ENCODE data around the gene SERAC1. TPM values are rescaled to one million over a fixed set of nuclear protein-coding genes. Genes with fewer than 3 reads are reported as not detected.

The SERAC1 gene
- total RNA-seq, 2 donors from 2014 or later: 15.1 to 19.4 TPM

DNA sequence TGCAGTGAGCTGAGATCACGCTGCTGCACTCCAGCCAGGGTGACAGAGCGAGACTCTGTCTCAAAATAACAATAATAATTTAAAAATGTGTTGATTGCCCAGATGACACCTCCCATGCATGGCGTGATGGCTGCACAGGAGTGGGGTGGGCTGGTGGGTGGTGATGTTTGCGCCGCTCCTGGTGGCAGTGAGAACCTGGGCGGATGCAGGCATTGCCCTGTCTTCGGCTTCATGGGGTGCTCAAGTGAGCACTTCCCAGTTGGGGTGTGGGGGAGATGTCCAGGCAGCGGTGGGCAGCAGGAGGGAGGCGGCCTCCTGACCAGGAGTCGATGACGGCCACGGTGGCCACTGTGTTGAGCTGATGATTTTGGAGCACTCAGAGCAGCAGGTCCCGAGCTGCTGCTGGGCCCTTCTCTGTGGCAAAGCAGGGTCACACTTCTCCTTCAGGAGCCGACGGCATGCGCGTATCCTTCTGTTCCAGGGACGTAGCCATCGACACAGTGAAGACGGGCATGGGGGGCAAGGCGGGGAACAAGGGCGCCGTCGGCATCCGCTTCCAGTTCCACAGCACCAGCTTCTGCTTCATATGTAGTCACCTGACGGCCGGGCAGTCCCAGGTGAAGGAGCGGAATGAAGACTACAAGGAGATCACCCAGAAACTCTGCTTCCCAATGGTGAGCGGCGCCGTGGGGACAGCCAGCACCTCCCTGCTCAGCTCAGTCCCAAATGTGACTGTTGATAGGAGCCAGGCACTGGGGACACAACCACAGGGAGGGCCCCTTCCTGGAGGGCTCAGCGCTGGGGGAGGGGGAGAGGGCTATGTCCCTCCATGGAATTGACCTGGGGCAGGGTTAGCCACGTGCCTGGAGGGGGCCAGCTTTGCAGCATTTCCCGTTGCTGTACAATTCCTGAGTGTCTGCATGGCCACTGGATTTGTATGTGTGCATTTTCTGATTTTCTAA lies 96.7 kb downstream of the SERAC1 start:
- H3K4me3 ChIP-seq (ENCODE audit: low read length): no peak overlapping the region
- peaks cover 36% of the 10 kb centered on the region for H3K36me3 Mint-ChIP-seq (ENCODE audit: low read depth)
- no peak overlapping the region for H3K27ac ChIP-seq (ENCODE audit: low read depth, low read length)
- no peak for DNase-seq
- H3K4me1 ChIP-seq (ENCODE audit: control insufficient read depth, insufficient read depth, low read length): no peaks in the 10 kb centered on the region
- H3K4me1 Mint-ChIP-seq: peaks cover 8% of the 10 kb centered on the region
- no peak overlapping the region for H3K27ac Mint-ChIP-seq
- H3K27me3 ChIP-seq (ENCODE audit: control insufficient read depth, insufficient read depth, low read length, poor library complexity, severe bottlenecking): no peaks in the 10 kb centered on the region
- H3K9ac ChIP-seq (ENCODE audit: extremely low read depth, low read length, poor library complexity, severe bottlenecking): no peak overlapping the region
- 92 to 93% methylated on average over 29 to 34 of the region's 34 CpGs for WGBS, 2 experiments (ENCODE audit: insufficient coverage in 1 of 2, insufficient read length in 1 of 2)
- TF ChIP-seq, protein P1, sequence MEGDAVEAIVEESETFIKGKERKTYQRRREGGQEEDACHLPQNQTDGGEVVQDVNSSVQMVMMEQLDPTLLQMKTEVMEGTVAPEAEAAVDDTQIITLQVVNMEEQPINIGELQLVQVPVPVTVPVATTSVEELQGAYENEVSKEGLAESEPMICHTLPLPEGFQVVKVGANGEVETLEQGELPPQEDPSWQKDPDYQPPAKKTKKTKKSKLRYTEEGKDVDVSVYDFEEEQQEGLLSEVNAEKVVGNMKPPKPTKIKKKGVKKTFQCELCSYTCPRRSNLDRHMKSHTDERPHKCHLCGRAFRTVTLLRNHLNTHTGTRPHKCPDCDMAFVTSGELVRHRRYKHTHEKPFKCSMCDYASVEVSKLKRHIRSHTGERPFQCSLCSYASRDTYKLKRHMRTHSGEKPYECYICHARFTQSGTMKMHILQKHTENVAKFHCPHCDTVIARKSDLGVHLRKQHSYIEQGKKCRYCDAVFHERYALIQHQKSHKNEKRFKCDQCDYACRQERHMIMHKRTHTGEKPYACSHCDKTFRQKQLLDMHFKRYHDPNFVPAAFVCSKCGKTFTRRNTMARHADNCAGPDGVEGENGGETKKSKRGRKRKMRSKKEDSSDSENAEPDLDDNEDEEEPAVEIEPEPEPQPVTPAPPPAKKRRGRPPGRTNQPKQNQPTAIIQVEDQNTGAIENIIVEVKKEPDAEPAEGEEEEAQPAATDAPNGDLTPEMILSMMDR (conservative IDR thresholded peaks at IDR 0.05): no peak
- no peaks in the 10 kb centered on the region for H3K9me3 Mint-ChIP-seq
- no peak overlapping the region for H3K4me3 Mint-ChIP-seq
- H3K9me3 ChIP-seq (ENCODE audit: control insufficient read depth, low read length): no peaks in the 10 kb centered on the region
- peaks cover 40% of the 10 kb centered on the region for H3K36me3 ChIP-seq (ENCODE audit: control insufficient read depth, insufficient read depth, low read length)
- H3K27me3 Mint-ChIP-seq (ENCODE audit: insufficient read depth): no peaks in the 10 kb centered on the region

DNA sequence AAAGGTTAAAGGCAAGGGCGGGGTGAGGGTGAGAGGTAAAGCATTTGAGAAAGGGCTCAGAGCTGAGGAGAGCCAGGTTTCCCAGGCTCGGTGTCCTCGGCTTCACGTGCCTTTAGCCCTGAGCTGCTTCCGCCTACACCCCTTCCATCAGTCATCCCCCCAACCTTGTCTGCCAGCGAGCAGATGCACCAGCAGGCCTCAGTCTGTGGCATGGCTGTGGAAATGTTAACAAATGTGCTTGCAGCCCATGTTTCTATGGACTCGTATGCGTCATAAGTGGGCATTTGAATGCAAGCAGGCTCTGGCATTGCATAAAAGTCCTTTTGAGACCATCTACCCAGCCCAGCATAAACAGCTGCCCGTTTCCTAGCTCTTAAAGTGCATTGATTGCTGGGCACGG lies 97.5 kb downstream of the SERAC1 start:
- H3K4me3 ChIP-seq (ENCODE audit: low read length): no peak overlapping the region
- no peak overlapping the region for H3K27ac ChIP-seq (ENCODE audit: low read depth, low read length)
- TF ChIP-seq, protein P1 (conservative IDR thresholded peaks at IDR 0.05): no peak
- no peaks in the 10 kb centered on the region for H3K27me3 ChIP-seq (ENCODE audit: control insufficient read depth, insufficient read depth, low read length, poor library complexity, severe bottlenecking)
- no peaks in the 10 kb centered on the region for H3K27me3 Mint-ChIP-seq (ENCODE audit: insufficient read depth)
- H3K4me1 ChIP-seq (ENCODE audit: control insufficient read depth, insufficient read depth, low read length): no peaks in the 10 kb centered on the region
- no peak overlapping the region for H3K4me3 Mint-ChIP-seq
- WGBS, 2 experiments (ENCODE audit: insufficient coverage in 1 of 2, insufficient read length in 1 of 2): 91 to 94% methylated on average over 7 to 10 of the region's 10 CpGs
- no peak for DNase-seq
- peaks cover 31% of the 10 kb centered on the region for H3K36me3 Mint-ChIP-seq (ENCODE audit: low read depth)
- H3K4me1 Mint-ChIP-seq: peaks cover 8% of the 10 kb centered on the region
- H3K9me3 Mint-ChIP-seq: no peaks in the 10 kb centered on the region
- peaks cover 46% of the 10 kb centered on the region for H3K36me3 ChIP-seq (ENCODE audit: control insufficient read depth, insufficient read depth, low read length)
- H3K9ac ChIP-seq (ENCODE audit: extremely low read depth, low read length, poor library complexity, severe bottlenecking): no peak overlapping the region
- no peak overlapping the region for H3K27ac Mint-ChIP-seq
- H3K9me3 ChIP-seq (ENCODE audit: control insufficient read depth, low read length): no peaks in the 10 kb centered on the region

DNA sequence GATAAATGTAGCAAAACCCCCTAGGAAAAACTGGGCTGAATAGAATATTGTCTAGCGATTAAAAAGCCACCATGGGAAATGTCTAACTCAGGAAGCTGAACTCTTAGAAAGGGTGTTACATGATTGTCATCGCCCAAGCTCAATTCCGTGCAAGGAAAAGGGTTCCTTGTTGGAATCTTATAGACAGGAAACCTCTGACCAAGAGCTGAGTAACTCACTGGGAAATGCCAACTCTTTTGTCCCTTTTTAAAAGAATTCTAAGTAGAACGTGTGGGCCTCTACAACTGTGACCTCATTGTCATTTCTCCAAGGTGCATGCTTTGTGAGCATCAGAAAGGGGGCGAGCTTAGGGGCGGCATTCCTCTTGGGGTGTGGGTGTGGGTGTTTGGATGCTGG lies 98.3 kb downstream of the SERAC1 start:
- no peak for DNase-seq
- peaks cover 8% of the 10 kb centered on the region for H3K4me1 Mint-ChIP-seq
- H3K9ac ChIP-seq (ENCODE audit: extremely low read depth, low read length, poor library complexity, severe bottlenecking): no peak overlapping the region
- H3K36me3 ChIP-seq (ENCODE audit: control insufficient read depth, insufficient read depth, low read length): peaks cover 51% of the 10 kb centered on the region
- no peaks in the 10 kb centered on the region for H3K9me3 Mint-ChIP-seq
- TF ChIP-seq, protein P1 (conservative IDR thresholded peaks at IDR 0.05): no peak
- H3K4me1 ChIP-seq (ENCODE audit: control insufficient read depth, insufficient read depth, low read length): no peaks in the 10 kb centered on the region
- no peak overlapping the region for H3K27ac Mint-ChIP-seq
- no peaks in the 10 kb centered on the region for H3K9me3 ChIP-seq (ENCODE audit: control insufficient read depth, low read length)
- 85 to 92% methylated on average over 4 to 6 of the region's 6 CpGs for WGBS, 2 experiments (ENCODE audit: insufficient coverage in 1 of 2, insufficient read length in 1 of 2)
- no peaks in the 10 kb centered on the region for H3K27me3 Mint-ChIP-seq (ENCODE audit: insufficient read depth)
- H3K27ac ChIP-seq (ENCODE audit: low read depth, low read length): no peak overlapping the region
- no peaks in the 10 kb centered on the region for H3K27me3 ChIP-seq (ENCODE audit: control insufficient read depth, insufficient read depth, low read length, poor library complexity, severe bottlenecking)
- peaks cover 30% of the 10 kb centered on the region for H3K36me3 Mint-ChIP-seq (ENCODE audit: low read depth)
- no peak overlapping the region for H3K4me3 ChIP-seq (ENCODE audit: low read length)
- no peak overlapping the region for H3K4me3 Mint-ChIP-seq

Data from endodermal cell (in vitro differentiated cells).